ENCODE measurements around the gene TSPO2.

Gene TSPO2

DNA sequence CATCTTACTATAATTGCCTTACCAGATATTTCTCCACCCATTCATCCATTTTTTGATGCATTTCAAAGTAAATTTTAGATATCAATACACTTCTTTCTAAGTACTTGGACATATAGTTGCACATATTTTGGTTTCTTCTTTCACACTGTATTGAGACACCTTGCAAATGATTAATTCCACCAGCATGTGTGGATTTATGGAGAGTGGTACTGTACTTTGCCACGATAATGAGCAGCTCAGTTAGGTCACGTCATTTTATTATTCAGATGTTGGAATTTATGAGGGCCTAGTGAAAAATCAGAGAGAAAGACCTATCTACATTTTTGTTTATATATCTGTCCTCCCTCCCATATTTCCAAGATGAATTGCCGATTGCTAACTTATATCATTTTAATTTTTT is 35.8 kb downstream of the TSPO2 start:
- no peak for DNase-seq

DNA sequence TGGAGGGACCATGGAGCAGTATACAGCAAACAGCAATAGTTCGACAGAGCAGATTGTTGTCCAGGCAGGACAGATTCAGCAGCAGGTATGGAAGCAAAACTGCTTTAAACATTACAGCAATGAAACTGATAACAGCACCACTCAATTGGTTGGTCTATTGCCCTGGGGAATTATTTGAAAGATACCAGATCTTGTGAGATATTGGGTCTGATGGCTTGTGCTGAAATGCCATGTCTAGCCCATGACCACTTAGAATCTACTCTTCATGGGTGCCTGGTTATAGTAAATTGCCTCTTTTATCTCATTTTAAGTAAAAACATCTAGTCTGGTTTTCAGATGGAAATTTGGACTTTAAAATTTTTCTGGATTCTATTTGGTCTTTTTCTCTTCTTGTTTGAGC is 36.8 kb downstream of the TSPO2 start:
- no peak for DNase-seq

GRCh38 chr6:41080621-41081020 is 38.4 kb downstream of the TSPO2 start:
- DNase-seq, result no peak

- no peak for DNase-seq
These were observed 40.8 kb downstream of the TSPO2 start for GRCh38 chr6:41083072-41083471.

DNA sequence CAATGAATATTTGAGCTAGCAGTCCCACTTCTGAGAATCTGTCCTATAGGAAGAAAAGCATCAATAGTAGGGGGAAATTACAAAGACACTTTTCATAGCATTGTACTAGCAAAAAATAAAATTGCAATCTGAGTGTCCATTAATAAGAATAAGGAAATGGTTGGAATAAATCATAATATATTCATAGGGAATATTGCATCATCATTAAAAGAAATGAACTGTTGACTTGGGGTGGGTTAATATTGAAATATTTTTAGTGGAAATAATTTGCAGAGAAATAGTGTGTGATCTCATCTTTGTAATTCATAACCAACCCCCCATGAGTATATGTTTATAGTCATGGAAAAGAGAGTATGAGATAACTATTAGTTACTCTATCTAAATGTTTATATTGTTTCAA is 42.9 kb downstream of the TSPO2 start:
- DNase-seq, result no peak

DNA sequence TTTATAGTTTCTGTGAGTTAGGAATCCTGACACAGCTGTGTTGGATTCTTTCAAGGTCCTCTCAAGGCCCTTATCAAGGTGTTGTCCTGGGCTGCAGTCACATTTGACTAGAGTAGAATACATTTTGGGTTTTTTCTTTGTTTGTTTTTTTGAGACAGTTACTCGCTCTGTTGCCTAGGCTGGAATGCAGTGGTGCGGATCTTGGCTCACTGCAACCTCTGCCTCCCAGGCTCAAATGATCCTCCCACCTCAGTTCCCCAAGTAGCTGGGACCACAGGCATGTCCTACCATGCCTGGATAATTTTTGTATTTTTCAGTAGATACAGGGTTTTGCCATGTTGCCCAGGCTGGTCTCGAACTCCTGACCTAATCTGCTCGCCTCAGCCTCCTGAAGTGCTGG is 46.2 kb downstream of the TSPO2 start:
- peak; percentile 85 for DNase-seq

DNA sequence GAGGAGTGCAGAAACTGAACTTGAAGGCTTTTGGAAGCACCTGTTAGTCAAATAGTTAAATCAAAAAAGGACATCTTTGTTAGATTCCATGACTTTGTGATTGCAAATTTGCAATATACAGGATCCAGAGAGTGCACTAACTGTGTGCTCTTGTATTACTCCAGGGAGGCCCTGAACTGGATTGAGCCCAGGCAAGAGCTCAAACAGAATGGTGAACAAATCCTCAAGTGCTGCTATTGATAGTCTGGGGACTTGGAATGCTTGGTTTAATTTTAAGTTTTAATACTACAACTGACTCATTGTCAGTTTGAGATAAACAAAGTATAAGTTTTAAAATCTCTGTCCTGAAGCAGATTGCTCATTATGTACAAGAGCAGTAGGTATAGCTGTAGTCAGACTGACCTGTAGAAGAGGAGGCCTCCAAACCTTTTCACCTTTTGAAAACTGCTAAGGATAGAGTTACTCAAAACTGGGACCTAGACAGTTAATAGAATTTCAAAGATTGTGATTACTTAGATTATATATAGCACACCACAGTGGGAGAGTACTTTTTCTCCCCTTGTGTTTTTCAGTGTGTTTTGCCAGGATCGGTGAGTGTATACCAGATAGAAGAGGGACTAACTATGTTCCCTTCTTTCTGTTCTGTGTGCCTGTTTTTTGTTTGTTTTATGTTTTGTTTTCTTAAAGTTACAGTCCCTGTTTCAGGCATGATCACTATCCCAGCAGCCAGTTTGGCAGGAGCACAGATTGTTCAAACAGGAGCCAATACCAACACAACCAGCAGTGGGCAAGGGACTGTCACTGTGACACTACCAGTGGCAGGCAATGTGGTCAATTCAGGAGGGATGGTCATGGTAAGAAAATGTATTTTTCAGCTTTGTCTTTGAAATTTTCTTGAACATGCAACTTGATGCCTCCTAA is 48.8 kb downstream of the TSPO2 start:
- no peak for DNase-seq

GRCh38 chr6:41092421-41093140 is 50.3 kb downstream of the TSPO2 start:
- peak; percentile 19 for DNase-seq

GRCh38 chr6:41093729-41094128 is 51.5 kb downstream of the TSPO2 start:
- DNase-seq, result no peak
